Activated naive CD8-positive, alpha-beta T cell treated with anti-CD3 and anti-CD28 coated beads for 36 hours (primary cell): ENCODE measurements around the gene PHACTR3. TPM values are rescaled to one million over a fixed set of nuclear protein-coding genes. Genes with fewer than 3 reads are reported as not detected.

Source experiments
- DNase-seq: peaks from one replicate; pipeline ENCODE4 v3.0.0; 2021
- H3K27ac Mint-ChIP-seq: one replicate; pipeline ENCODE4 v1.8.0; 2022; ENCODE audit warnings: mild to moderate bottlenecking, moderate library complexity, mixed read lengths
- H3K27me3 Mint-ChIP-seq: one replicate; pipeline ENCODE4 v1.8.0; 2022; ENCODE audit warnings: mild to moderate bottlenecking, mixed read lengths
- H3K36me3 Mint-ChIP-seq: one replicate; pipeline ENCODE4 v1.8.0; 2021; ENCODE audit warnings: mild to moderate bottlenecking, mixed read lengths
- H3K4me1 Mint-ChIP-seq: one replicate; pipeline ENCODE4 v1.8.0; 2021; ENCODE audit warnings: mixed read lengths
- H3K4me3 Mint-ChIP-seq: one replicate; pipeline ENCODE4 v1.8.0; 2022; ENCODE audit warnings: mild to moderate bottlenecking, moderate library complexity, mixed read lengths
- H3K9me3 Mint-ChIP-seq: one replicate; pipeline ENCODE4 v1.8.0; 2022; ENCODE audit warnings: mixed read lengths
- total RNA-seq, 2 experiments: library from RNA; stranded (reverse); gene quantifications; one replicate each; pipeline ENCODE4 v1.2.3, GENCODE V29; 2021

PHACTR3 gene
- total RNA-seq, 2 experiments from 2014 or later, result not detected

DNA sequence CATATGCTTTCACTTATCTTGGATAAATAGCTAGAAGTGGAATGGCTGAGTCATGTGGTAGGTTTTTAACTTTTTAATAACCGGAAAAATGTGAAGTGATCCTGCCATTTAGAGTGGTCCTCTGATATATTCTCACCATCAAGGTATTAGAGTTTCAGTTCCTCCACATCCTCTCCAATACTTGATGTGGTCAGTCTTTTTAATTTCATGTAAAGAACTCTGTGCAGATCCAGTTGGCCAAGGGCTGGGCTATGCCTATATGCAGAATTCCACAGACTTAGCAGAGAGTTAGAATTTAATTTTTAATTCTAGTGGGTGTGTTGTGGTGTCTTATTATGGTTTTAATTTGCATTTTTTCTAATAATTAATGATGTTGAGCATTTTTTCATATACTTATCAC lies 188.0 kb downstream of the PHACTR3 start:
- H3K36me3 Mint-ChIP-seq, result no peaks in the 10 kb centered on the region
- H3K9me3 Mint-ChIP-seq, result peaks cover 14% of the 10 kb centered on the region
- peaks cover 13% of the 10 kb centered on the region for H3K27me3 Mint-ChIP-seq
- no peak overlapping the region for H3K4me3 Mint-ChIP-seq
- no peak for DNase-seq
- H3K4me1 Mint-ChIP-seq, result no peaks in the 10 kb centered on the region
- no peak overlapping the region for H3K27ac Mint-ChIP-seq

DNA sequence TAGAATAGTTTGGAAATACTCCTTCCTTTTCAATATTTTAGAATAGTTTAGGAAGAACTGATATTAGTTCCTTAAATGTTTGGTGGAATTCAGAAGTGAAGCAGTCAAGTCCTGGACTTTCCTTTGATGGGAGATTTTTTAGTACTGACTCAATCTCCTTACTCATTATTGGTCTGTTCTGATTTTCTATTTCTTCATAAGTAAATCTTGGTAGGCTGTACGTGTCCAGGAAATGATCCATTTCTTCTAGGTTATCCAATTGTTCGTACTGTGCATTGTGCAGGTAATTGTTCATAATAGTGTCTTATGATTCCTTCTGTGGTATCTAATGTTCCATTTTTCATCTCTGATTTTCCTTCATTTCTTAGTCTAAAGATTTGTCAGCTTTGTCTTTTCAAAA lies 190.2 kb downstream of the PHACTR3 start:
- DNase-seq, result no peak
- H3K4me3 Mint-ChIP-seq, result no peak overlapping the region
- H3K4me1 Mint-ChIP-seq, result no peaks in the 10 kb centered on the region
- peaks cover 17% of the 10 kb centered on the region for H3K9me3 Mint-ChIP-seq
- no peaks in the 10 kb centered on the region for H3K36me3 Mint-ChIP-seq
- H3K27me3 Mint-ChIP-seq, result peaks cover 8% of the 10 kb centered on the region
- no peak overlapping the region for H3K27ac Mint-ChIP-seq

DNA sequence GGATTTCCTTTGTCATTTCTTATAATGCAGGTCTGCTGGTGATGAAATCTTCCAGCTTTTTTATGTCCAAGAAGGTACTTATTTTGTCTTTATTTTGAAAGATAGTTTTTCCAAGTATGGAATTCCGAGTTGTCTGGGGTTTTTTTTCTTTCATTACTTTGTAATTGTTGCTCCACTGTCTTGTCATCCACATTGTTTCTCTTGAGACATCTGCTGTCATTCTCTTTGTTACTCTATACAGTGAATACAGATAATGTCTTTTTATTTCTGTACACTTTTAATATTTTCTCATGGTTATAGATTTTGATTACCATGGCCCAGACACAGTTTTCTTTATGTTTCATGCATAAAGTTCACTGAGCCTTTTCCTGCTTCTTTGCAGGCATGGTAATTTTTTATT lies 196.0 kb downstream of the PHACTR3 start:
- no peaks in the 10 kb centered on the region for H3K36me3 Mint-ChIP-seq
- peaks cover 21% of the 10 kb centered on the region for H3K27me3 Mint-ChIP-seq
- no peak for DNase-seq
- no peak overlapping the region for H3K4me3 Mint-ChIP-seq
- no peaks in the 10 kb centered on the region for H3K4me1 Mint-ChIP-seq
- peaks cover 26% of the 10 kb centered on the region for H3K9me3 Mint-ChIP-seq
- no peak overlapping the region for H3K27ac Mint-ChIP-seq

DNA sequence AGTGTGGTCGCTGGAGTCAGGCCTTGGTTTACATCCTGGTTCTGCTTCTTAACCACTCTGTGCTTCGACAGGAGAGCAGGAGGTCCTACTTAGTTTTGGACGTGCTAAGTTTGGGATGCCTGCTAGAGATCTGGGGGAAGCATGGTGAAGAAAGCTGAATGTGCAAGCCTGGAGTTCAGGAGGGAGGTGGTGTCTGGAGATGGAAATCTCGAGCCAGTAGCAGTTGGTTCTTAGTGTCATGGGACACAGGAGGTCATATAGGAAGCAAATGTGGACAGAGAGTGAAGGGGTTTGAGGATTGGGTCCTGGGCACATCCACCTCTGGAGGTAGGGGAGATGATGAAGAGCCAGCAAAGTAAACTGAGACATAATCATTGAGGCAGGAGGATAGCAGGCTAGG lies 197.7 kb downstream of the PHACTR3 start:
- Mint-ChIP-seq H3K27ac (no peak overlapping the region), H3K4me1 (no peaks in the 10 kb centered on the region)

DNA sequence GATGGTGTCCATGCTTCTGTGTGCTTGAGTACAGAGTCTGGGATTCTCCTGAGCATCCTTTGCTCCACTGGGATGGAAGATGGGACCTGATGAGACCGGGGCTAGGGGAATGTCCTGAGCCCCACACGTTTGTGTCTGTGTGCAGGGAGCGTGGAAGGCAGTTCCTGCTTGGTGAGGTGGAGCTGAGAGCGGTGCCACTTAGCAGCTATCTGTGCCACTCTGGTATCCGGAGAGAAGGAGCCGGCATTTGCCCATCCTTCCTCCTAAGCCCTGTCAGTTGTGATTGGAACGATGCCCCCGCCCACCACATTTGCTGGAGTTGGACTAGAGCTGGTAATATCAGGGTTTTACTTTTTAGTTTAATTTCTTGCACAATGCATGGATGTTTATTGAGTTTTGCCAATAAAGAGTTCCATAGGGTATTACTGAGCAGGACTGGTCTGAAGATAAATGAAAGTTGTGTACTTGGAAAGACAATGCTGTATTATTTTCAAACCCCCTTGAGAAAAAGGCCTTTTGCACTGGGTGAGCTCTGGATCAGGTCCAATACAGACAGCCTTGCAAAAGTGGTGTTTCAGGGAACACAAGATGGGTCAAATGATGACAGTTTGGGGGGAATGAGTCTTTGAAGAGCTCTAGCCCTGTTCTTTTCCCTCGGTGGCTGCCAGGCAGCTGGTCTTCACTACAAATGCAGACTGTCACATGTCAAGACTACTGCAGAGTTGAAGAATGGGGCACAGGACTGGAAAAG lies 198.3 kb downstream of the PHACTR3 start:
- peaks cover 23% of the 10 kb centered on the region for H3K27me3 Mint-ChIP-seq
- H3K27ac Mint-ChIP-seq, result no peak overlapping the region
- no peak for DNase-seq
- no peaks in the 10 kb centered on the region for H3K36me3 Mint-ChIP-seq
- H3K4me1 Mint-ChIP-seq, result no peaks in the 10 kb centered on the region
- no peak overlapping the region for H3K4me3 Mint-ChIP-seq
- H3K9me3 Mint-ChIP-seq, result peaks cover 13% of the 10 kb centered on the region

More for the DNA sequence above, 197.7 kb downstream of the PHACTR3 start:
- peaks cover 13% of the 10 kb centered on the region for H3K9me3 Mint-ChIP-seq
- H3K36me3 Mint-ChIP-seq, result no peaks in the 10 kb centered on the region
- no peak overlapping the region for H3K4me3 Mint-ChIP-seq
- no peak for DNase-seq
- peaks cover 23% of the 10 kb centered on the region for H3K27me3 Mint-ChIP-seq

DNA sequence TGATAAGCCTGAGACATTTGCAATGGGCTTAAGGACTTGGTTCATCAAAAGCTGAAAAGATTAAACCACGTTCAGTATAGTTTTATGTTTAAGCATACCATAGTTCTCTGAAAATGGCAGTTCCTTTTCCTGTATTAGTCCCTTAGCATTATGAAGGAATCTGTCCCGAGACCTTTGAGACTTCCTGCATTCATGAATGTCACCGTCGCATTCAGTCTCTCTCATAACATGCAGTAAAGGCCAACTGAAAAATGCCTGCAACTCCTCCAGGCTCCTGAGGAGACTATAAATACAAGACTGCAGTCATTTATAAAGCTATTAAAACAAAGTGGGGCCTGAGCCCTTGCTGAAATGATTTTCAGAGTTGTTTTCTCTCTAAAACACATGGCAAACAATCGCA lies 200.0 kb downstream of the PHACTR3 start:
- Mint-ChIP-seq H3K36me3 (no peaks in the 10 kb centered on the region), H3K4me3 (no peak overlapping the region), H3K4me1 (no peaks in the 10 kb centered on the region), H3K27ac (no peak overlapping the region), H3K9me3 (peaks cover 11% of the 10 kb centered on the region), H3K27me3 (peaks cover 23% of the 10 kb centered on the region)
- no peak for DNase-seq

DNA sequence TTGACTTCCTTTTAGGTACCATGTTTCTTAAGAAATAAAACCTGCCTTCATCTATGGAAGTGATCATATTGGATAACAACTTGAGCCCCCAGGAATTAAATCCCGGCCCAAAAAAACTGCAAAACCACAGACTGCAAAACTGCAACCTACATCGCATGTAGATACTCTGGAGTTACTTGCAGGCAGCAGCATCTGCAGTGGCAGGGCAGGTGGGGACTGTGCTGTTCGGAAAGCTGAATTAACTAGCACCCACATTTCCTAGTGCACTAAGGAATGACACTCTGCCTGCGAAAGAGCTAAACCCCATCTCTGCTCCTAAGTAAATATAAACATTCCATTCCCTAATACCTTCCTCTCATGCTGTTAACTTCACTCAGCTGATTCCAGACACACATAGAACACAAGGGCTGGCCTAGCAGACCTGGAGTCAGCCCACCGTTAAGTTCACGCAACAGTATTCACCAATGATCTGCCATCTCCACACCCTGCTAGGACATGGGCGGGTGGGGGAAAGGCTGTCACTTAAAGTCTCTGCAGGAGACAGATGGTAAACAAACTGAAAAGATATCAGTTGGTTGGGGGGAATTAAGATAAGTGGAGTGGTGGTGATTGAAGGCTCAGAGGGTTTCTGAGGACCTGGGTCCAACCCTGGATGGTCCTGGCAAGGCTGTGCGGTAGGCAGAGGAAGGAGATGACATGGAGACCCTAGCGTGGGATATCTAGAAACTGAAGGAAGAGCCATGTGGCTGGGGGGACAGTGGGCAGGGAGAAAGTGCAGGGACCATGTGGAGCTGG lies 200.7 kb downstream of the PHACTR3 start:
- no peaks in the 10 kb centered on the region for H3K4me1 Mint-ChIP-seq
- H3K27ac Mint-ChIP-seq, result no peak overlapping the region
- peaks cover 11% of the 10 kb centered on the region for H3K9me3 Mint-ChIP-seq
- H3K27me3 Mint-ChIP-seq, result peaks cover 23% of the 10 kb centered on the region
- no peak overlapping the region for H3K4me3 Mint-ChIP-seq
- no peak for DNase-seq
- H3K36me3 Mint-ChIP-seq, result no peaks in the 10 kb centered on the region

DNA sequence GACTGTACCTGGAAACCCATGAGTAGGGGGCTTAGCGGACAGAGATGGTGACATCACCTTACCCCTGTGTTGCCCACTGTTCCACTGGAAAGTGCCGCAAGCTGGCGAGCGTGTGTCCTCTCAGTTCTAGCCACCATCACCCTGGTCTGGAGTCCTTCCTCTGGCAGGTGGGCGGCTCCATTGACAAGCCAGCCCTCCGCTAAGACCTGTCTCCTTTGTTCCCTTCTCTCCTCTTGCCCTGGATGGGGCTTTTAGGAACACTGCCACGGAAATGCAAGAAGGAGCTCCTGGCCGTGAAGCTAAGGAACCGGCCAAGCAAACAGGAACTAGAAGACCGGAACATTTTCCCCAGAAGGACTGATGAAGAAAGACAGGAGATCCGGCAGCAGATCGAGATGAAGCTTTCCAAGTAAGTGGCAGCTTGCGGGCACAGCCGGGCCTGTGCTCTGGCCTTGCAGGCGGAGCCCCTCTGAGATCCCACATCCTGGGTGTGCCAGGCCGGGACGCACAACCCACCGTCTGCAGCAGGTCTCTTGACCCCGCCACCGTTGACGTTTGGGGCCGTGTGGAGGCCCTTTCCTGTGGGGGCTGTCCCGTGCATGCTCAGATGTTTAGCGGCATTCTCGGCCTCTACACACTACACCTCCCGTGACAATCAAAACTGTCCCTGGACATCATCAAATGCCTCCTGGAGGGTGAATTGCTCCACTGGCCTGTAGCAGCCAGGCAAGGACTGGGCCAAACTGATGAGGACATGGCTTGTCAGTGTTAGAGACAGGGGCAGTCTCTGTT lies 201.6 kb downstream of the PHACTR3 start:
- no peak for DNase-seq
- H3K27me3 Mint-ChIP-seq, result peaks cover 20% of the 10 kb centered on the region
- peaks cover 2% of the 10 kb centered on the region for H3K9me3 Mint-ChIP-seq
- no peak overlapping the region for H3K4me3 Mint-ChIP-seq
- no peaks in the 10 kb centered on the region for H3K4me1 Mint-ChIP-seq
- H3K27ac Mint-ChIP-seq, result no peak overlapping the region
- H3K36me3 Mint-ChIP-seq, result no peaks in the 10 kb centered on the region

DNA sequence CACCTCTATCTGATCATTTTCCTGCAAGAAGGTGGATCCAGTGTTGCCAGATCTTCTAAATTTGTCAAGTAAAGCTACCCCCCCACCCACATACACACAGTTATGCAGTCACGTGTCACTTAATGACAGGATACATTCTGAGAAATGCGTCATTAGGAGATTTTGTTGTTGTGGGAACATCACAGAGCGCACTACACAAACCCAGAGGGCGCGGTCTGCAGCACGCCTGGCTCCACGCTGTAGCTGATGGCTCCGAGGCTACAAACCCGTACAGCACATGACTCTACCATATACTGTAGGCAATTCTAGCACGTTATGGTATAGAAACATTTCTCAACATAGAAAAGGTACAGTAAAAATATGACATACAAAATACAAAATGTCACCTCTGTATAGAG lies 202.2 kb downstream of the PHACTR3 start:
- H3K36me3 Mint-ChIP-seq, result no peaks in the 10 kb centered on the region
- no peaks in the 10 kb centered on the region for H3K4me1 Mint-ChIP-seq
- H3K9me3 Mint-ChIP-seq, result no peaks in the 10 kb centered on the region
- peaks cover 15% of the 10 kb centered on the region for H3K27me3 Mint-ChIP-seq
- no peak overlapping the region for H3K27ac Mint-ChIP-seq
- no peak for DNase-seq
- H3K4me3 Mint-ChIP-seq, result no peak overlapping the region

DNA sequence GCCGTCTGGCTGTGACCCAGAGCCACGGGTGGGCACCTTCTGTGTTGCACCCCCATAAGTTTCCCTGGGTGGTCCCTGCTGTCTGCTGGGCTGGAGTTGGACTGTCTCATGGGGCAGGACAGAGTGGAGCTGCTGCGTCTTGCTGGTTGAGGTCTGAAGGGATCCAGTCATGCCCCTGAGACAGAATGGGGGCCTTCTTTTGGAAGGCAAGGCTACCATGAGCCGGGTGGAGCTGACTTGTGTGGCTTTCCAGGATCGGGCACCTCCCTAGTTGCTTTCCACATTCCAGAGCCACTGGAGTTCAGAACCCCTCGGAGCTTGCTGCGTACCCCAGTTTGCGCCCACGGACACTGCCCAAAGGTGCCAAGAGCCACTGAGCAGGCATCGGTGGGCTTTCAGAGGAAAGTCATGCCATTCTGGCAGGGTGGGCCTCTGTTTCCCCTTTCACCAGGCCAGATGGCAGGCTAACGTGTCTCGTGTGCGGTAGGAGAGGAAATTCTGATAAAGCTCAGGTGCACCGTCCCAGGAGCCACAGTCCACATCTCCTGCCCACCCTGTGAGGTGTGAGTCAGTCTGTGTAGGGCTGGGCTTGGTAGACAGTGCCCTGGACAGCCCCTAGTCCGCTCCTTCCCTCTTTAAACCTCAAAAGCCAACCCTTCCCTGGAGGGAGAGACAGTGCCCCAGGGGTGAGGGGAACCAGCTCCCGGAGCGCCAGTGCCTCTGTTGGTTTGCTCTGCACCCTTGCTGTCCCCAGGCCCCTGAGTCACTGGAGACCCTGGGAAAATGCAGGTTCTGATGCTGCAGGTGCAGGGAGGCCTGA lies 203.8 kb downstream of the PHACTR3 start:
- no peaks in the 10 kb centered on the region for H3K36me3 Mint-ChIP-seq
- H3K9me3 Mint-ChIP-seq, result no peaks in the 10 kb centered on the region
- peaks cover 8% of the 10 kb centered on the region for H3K27me3 Mint-ChIP-seq
- DNase-seq, result no peak
- H3K27ac Mint-ChIP-seq, result no peak overlapping the region
- no peaks in the 10 kb centered on the region for H3K4me1 Mint-ChIP-seq
- H3K4me3 Mint-ChIP-seq, result no peak overlapping the region

DNA sequence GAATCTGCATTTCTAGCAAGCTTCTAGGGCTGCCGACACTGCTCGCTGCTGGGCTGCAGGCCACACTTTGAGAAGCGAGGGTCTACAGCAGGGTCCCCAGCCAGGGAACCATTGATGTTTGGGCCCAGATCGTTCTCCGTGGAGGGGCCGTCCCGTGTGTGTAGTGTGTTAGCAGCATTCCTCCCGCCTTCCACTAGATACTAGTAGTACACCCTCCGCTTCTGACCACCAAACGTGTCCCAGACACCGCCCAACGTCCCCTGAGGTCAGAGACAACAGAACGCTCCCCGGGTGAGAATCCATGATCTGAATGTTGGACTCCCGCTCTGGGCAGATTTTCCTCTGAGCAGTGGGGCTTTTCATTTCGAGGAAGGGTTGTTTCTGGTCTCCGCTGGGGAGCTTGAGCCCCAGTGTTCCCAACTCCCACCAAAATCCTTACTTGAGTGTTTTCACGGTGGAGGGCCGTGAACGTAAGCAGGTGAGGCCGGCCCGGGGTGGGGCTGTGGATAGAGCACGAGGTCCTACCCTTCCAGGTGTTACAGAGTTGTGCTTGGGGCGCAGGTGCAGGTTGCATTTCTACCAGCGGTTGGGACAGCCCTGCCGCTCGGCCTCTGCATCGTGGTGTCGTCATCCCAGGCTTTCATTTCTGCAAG lies 204.5 kb downstream of the PHACTR3 start:
- no peaks in the 10 kb centered on the region for H3K9me3 Mint-ChIP-seq
- no peaks in the 10 kb centered on the region for H3K36me3 Mint-ChIP-seq
- no peak overlapping the region for H3K27ac Mint-ChIP-seq
- DNase-seq, result no peak
- no peaks in the 10 kb centered on the region for H3K4me1 Mint-ChIP-seq
- H3K4me3 Mint-ChIP-seq, result no peak overlapping the region
- H3K27me3 Mint-ChIP-seq, result peaks cover 8% of the 10 kb centered on the region

DNA sequence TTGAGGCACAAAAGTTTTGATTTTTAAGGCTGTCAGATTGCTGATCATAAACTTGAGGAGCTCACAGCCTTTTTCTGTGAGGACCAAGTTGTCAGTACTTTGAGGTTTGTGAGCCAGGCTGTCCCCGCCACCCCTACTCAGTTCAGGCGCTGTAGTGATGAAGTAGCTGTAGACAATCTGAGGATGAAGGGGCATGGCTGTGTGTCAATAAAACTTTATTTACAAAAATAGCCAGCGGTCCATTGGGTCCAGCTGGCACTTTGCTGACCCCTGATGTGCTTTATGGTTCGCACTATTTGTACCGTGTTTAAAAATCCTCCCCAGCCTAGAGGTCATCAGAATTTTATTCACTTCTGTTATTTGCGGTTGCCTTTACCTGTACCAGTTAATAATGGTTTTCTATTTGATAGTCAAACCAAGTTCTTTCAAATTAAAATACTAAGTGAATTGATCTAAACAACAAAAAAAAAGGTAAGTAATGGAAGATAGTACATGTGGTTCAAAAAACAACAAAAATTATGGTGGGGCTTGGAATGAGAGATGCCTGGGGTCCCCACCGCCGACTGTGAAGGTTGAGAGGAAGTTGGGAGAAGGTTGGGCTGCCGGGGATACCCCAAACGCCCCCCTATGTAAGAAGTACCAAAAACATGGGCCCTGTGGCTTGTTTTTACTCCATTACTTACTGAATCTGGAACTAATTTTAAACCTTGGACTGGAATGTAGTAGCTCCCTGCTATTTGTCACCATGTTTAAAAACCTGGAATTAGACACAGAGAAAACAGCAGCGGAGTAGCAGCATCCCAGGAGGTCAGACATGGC lies 205.5 kb downstream of the PHACTR3 start:
- Mint-ChIP-seq H3K36me3 (no peaks in the 10 kb centered on the region), H3K27me3 (peaks cover 4% of the 10 kb centered on the region), H3K9me3 (no peaks in the 10 kb centered on the region), H3K4me1 (no peaks in the 10 kb centered on the region), H3K27ac (no peak overlapping the region), H3K4me3 (no peak overlapping the region)
- no peak for DNase-seq

DNA sequence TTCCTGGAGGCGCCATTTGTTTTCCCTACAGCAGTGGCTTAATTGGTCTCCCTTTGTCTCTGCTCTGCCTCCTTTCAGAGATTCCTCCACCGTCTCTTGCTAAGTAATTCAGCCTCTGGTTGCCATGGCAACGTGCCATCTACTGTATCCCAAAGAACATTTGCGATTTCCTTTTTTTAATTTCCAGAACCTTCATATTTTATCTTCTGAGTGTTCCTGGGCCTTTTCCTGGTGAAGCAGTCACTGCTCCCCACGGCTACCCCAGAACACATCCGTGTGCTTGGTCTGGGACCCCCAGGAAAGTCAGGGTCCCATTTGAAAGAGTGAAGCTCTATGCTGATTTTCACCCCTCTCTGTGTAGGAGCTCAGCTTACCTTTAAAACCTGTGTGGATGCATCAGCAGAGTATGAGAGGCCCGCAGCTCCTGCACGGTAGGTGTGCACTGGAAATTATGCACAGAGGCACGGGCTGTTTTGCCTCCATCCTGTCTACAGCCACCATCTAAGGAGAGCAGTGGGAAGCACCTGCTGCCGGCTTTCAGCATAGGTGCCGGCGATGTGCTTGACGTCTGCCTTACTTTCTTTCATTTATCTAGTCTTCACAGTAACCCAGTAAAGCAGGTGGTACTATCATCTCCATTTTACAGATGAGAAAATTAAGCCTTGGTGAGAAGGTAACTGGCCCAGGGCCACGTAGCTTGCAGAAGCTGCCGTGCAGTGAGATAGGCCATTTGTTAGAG lies 206.3 kb downstream of the PHACTR3 start:
- H3K27me3 Mint-ChIP-seq, result no peaks in the 10 kb centered on the region
- H3K4me1 Mint-ChIP-seq, result no peaks in the 10 kb centered on the region
- H3K27ac Mint-ChIP-seq, result no peak overlapping the region
- H3K36me3 Mint-ChIP-seq, result no peaks in the 10 kb centered on the region
- no peaks in the 10 kb centered on the region for H3K9me3 Mint-ChIP-seq
- no peak overlapping the region for H3K4me3 Mint-ChIP-seq
- no peak for DNase-seq
